Measurements from ENCODE around the gene UBE2H. TPM values are rescaled to one million over a fixed set of nuclear protein-coding genes. Genes with fewer than 3 reads are reported as not detected.

The UBE2H gene
- total RNA-seq, 1 experiment from 2014 or later: 58.0 TPM

DNA sequence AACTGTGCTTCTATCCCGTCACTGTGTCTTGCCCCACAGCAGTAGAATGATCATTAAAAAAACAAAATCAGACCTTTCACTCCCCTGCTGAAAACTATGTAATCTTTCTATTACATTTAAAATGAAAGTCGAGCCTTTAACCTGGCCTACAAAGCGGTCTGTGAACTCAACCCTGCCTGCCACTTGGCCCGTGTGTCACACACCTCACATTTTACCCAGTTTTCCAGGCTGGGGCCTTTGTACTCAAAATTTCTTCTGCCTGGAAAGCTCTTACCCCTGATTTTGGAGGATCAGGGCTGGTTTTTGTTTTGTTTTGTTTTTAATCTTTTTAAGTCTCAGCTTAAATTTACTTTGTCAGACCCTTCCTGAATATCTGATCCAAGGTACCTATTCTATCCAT lies 82.1 kb downstream of the UBE2H start:
- POLR2A ChIA-PET: no interaction called here
- BruUV-seq (replicated peaks): TSS peak; percentile 39
- no peak overlapping the region for H3K27ac ChIP-seq (ENCODE audit: low read length)
- intact Hi-C loops (cut with micrococcal nuclease; ENCODE audit: unreplicated experiment): no loop called here
- TF ChIP-seq SIN3A (IDR thresholded peaks at IDR 0.05; ENCODE audit: borderline replicate concordance, insufficient read depth, low read depth, low read length): no peak
- TF ChIP-seq, protein P1, sequence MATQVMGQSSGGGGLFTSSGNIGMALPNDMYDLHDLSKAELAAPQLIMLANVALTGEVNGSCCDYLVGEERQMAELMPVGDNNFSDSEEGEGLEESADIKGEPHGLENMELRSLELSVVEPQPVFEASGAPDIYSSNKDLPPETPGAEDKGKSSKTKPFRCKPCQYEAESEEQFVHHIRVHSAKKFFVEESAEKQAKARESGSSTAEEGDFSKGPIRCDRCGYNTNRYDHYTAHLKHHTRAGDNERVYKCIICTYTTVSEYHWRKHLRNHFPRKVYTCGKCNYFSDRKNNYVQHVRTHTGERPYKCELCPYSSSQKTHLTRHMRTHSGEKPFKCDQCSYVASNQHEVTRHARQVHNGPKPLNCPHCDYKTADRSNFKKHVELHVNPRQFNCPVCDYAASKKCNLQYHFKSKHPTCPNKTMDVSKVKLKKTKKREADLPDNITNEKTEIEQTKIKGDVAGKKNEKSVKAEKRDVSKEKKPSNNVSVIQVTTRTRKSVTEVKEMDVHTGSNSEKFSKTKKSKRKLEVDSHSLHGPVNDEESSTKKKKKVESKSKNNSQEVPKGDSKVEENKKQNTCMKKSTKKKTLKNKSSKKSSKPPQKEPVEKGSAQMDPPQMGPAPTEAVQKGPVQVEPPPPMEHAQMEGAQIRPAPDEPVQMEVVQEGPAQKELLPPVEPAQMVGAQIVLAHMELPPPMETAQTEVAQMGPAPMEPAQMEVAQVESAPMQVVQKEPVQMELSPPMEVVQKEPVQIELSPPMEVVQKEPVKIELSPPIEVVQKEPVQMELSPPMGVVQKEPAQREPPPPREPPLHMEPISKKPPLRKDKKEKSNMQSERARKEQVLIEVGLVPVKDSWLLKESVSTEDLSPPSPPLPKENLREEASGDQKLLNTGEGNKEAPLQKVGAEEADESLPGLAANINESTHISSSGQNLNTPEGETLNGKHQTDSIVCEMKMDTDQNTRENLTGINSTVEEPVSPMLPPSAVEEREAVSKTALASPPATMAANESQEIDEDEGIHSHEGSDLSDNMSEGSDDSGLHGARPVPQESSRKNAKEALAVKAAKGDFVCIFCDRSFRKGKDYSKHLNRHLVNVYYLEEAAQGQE (IDR thresholded peaks at IDR 0.05; ENCODE audit: insufficient read depth in 1 of 2, low read depth in 2 of 2, low read length in 1 of 2): no peak
- TF ChIP-seq, protein P2, sequence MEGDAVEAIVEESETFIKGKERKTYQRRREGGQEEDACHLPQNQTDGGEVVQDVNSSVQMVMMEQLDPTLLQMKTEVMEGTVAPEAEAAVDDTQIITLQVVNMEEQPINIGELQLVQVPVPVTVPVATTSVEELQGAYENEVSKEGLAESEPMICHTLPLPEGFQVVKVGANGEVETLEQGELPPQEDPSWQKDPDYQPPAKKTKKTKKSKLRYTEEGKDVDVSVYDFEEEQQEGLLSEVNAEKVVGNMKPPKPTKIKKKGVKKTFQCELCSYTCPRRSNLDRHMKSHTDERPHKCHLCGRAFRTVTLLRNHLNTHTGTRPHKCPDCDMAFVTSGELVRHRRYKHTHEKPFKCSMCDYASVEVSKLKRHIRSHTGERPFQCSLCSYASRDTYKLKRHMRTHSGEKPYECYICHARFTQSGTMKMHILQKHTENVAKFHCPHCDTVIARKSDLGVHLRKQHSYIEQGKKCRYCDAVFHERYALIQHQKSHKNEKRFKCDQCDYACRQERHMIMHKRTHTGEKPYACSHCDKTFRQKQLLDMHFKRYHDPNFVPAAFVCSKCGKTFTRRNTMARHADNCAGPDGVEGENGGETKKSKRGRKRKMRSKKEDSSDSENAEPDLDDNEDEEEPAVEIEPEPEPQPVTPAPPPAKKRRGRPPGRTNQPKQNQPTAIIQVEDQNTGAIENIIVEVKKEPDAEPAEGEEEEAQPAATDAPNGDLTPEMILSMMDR (IDR thresholded peaks at IDR 0.05): no peak
- no peak for TF ChIP-seq TCF7L2 (IDR thresholded peaks at IDR 0.05; ENCODE audit: low read depth, low read length)
- TF ChIP-seq POLR2AphosphoS5 (IDR thresholded peaks at IDR 0.05; ENCODE audit: low read depth, low read length): no peak
- H3K36me3 ChIP-seq (ENCODE audit: control insufficient read depth, insufficient read depth, low read length): no peaks in the 10 kb centered on the region
- CTCF ChIA-PET: no interaction called here
- H3K9me3 ChIP-seq (ENCODE audit: control insufficient read depth, insufficient read depth, low read depth, low read length): no peaks in the 10 kb centered on the region
- H3K27me3 ChIP-seq (ENCODE audit: control insufficient read depth, insufficient read depth, low read length): no peaks in the 10 kb centered on the region
- H3K4me3 ChIP-seq (ENCODE audit: low read depth in 2 of 2, low read length in 2 of 2): no peak overlapping the region
- no peak for ATAC-seq
- in situ Hi-C loops (cut with HindIII; ENCODE audit: low pct_unique_long_range_greater_than_20kb, low sequenced_read_pairs): no loop called here
- DNase-seq (ENCODE audit: low read depth, low spot score): no peak
- peaks cover 9% of the 10 kb centered on the region for H3K4me1 ChIP-seq (ENCODE audit: control insufficient read depth, insufficient read depth, low read length)

DNA sequence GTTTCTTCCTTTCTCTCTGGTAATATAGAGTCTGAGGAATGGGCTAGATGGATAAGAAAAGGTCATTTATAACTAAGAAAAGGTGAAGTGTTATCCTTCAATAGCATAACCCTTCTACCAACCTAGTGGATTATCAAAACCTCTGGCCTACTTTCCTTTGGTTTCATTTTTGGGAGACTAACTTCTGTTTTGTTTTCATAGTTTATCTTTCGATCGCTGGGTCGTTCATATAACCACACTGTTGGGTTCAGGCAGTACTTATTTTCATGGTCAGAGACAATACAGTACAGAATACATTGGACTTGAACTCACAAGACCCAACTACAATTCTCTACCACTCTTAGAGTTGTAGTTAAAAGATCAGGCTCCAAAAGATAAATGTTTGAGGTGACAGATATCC lies 86.5 kb downstream of the UBE2H start:
- H3K27ac ChIP-seq (ENCODE audit: low read length): no peak overlapping the region; the same call in 1 of the 2 replicates
- ATAC-seq: no peak
- no peak for DNase-seq (ENCODE audit: low read depth, low spot score)
- in situ Hi-C loops (cut with HindIII; ENCODE audit: low pct_unique_long_range_greater_than_20kb, low sequenced_read_pairs): no loop called here
- H3K4me3 ChIP-seq (ENCODE audit: low read depth in 2 of 2, low read length in 2 of 2): no peak overlapping the region
- TF ChIP-seq SIN3A (IDR thresholded peaks at IDR 0.05; ENCODE audit: borderline replicate concordance, insufficient read depth, low read depth, low read length) (no peak), TCF7L2 (IDR thresholded peaks at IDR 0.05; ENCODE audit: low read depth, low read length) (no peak), POLR2AphosphoS5 (IDR thresholded peaks at IDR 0.05; ENCODE audit: low read depth, low read length) (no peak)
- TF ChIP-seq, protein P2 (IDR thresholded peaks at IDR 0.05): no peak
- TF ChIP-seq, protein P1 (IDR thresholded peaks at IDR 0.05; ENCODE audit: insufficient read depth in 1 of 2, low read depth in 2 of 2, low read length in 1 of 2): no peak
- H3K4me1 ChIP-seq (ENCODE audit: control insufficient read depth, insufficient read depth, low read length): peaks cover 10% of the 10 kb centered on the region
- intact Hi-C loops (cut with micrococcal nuclease; ENCODE audit: unreplicated experiment): no loop called here
- H3K36me3 ChIP-seq (ENCODE audit: control insufficient read depth, insufficient read depth, low read length): no peaks in the 10 kb centered on the region
- H3K27me3 ChIP-seq (ENCODE audit: control insufficient read depth, insufficient read depth, low read length): no peaks in the 10 kb centered on the region
- no TSS peak for BruUV-seq (replicated peaks)
- POLR2A ChIA-PET: no interaction called here
- CTCF ChIA-PET: no interaction called here
- H3K9me3 ChIP-seq (ENCODE audit: control insufficient read depth, insufficient read depth, low read depth, low read length): no peaks in the 10 kb centered on the region

Data from Panc1 (cell line).